Measurements from ENCODE around the gene ANO9.

The ANO9 gene

DNA sequence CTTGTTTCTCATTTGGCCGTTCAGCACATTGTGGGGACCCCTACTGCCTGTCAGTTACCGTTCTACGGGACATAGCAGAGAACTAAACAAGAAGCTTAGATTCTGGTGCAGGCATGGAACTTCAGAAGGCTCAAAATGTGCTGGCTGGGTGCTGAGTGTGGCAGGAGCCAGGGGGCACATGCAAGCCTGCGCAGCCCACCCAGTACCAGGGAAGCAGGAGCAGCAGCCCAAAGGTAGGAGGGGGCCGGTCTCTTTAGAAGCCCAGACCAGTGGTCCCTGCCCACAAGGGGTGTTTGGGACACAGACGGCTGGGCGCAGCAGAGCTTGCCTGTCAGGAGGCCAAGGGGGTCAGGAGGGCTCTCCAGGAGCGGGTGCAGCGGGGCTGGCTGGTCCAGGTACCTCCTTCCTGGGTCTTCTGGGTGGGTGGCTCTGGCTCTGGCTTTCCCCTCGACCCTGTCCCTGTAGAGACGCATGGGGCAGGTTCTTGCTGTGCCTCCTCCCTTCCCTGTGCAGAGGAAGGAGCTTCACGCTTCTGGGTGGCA is 10.5 kb upstream of the ANO9 start:
- Histone ChIP-seq H3K4me3 (ENCODE audit: low read depth, low read length, poor library complexity, severe bottlenecking) (no peak overlapping the region), H3K9me2 (ENCODE audit: low read depth, low read length) (no peaks in the 10 kb centered on the region), H3K27ac (ENCODE audit: low read depth, low read length, poor library complexity, severe bottlenecking) (no peak overlapping the region), H3K27me3 (ENCODE audit: insufficient read depth, low read length) (no peaks in the 10 kb centered on the region), H3F3A (ENCODE audit: insufficient read depth, low read length) (no peaks in the 10 kb centered on the region), H3K9me3 (ENCODE audit: low read length) (no peaks in the 10 kb centered on the region), H3K4me1 (ENCODE audit: insufficient read depth, low read length, severe bottlenecking) (peaks cover 34% of the 10 kb centered on the region), H3K9ac (ENCODE audit: low read length) (no peak overlapping the region), H3K79me2 (ENCODE audit: insufficient read depth, low read length) (no peaks in the 10 kb centered on the region), H4K20me1 (ENCODE audit: insufficient read depth, low read length) (no peaks in the 10 kb centered on the region), H3K36me3 (ENCODE audit: insufficient read depth, low read length) (peaks cover 8% of the 10 kb centered on the region), H3K4me2 (ENCODE audit: low read length) (no peak overlapping the region), H2AFZ (ENCODE audit: low read length) (no peak overlapping the region)
- TF ChIP-seq EZH2 (IDR thresholded peaks at IDR 0.05; ENCODE audit: borderline replicate concordance, low read length) (no peak), CTCF (IDR thresholded peaks at IDR 0.05; ENCODE audit: low read length) (no peak)

DNA sequence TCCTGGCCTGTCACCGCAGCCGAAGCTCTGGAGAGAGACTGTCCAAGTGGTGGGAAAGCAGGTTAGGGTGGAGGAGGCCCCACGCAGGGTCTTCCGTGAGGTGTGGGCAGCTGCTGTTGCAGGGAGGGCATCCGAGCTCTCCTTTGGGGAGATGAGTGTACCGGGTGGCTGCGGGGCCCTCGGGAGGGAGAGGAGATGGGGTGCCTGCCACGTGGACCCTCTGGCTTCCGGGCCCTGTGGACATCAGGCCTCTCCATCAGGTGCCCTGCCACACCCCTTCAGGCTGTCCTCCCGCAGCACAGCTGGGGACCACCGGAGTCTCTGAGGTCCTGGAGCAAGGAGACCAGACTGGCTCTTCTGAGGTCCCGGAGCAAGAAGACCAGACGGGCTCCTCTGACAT is 9.9 kb upstream of the ANO9 start:
- peak overlapping the region; percentile 77; the same call in 1 of the 2 replicates for H3K4me2 ChIP-seq (ENCODE audit: low read length)
- no peak overlapping the region for H3K9ac ChIP-seq (ENCODE audit: low read length)
- H4K20me1 ChIP-seq (ENCODE audit: insufficient read depth, low read length) = no peaks in the 10 kb centered on the region
- H2AFZ ChIP-seq (ENCODE audit: low read length) = no peak overlapping the region
- H3K36me3 ChIP-seq (ENCODE audit: insufficient read depth, low read length) = peaks cover 8% of the 10 kb centered on the region
- H3F3A ChIP-seq (ENCODE audit: insufficient read depth, low read length) = no peaks in the 10 kb centered on the region
- H3K4me3 ChIP-seq (ENCODE audit: low read depth, low read length, poor library complexity, severe bottlenecking) = no peak overlapping the region
- H3K9me2 ChIP-seq (ENCODE audit: low read depth, low read length) = no peaks in the 10 kb centered on the region
- no peaks in the 10 kb centered on the region for H3K79me2 ChIP-seq (ENCODE audit: insufficient read depth, low read length)
- H3K27ac ChIP-seq (ENCODE audit: low read depth, low read length, poor library complexity, severe bottlenecking) = no peak overlapping the region
- H3K9me3 ChIP-seq (ENCODE audit: low read length) = no peaks in the 10 kb centered on the region
- H3K4me1 ChIP-seq (ENCODE audit: insufficient read depth, low read length, severe bottlenecking) = peaks cover 29% of the 10 kb centered on the region
- TF ChIP-seq CTCF (IDR thresholded peaks at IDR 0.05; ENCODE audit: low read length) = no peak
- TF ChIP-seq EZH2 (IDR thresholded peaks at IDR 0.05; ENCODE audit: borderline replicate concordance, low read length) = no peak
- no peaks in the 10 kb centered on the region for H3K27me3 ChIP-seq (ENCODE audit: insufficient read depth, low read length)

DNA sequence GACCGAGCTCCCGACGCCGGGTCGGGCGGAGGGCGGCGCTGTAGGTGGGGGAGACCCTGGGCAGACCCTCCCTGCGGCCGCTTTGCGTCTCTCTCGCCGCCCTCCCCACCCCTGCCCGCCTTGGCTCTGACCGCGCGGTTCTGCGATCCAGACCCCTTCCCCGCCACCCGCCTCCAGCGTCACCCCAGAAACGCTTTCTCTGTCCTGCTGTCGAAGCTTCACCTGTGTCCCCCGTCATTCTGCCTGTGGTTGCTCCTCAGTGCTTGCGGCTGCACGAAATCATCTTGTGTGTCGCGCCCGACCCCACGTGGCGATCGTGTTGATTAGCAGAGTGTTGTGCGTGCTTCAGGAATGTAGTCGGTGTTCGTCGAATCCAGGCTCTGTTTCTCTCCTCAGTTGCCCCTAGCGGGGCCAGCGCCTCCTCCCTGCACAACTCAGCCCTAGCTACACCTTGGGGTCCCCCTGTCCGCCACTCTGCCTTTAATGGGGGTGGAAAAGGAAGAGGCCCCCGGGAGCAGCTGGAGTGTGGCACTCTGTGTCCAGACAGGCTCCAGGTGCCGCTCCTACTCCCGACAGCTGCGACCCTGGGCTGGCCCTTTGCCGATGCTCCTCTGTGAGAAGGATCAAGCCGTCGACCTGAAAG is 9.1 kb upstream of the ANO9 start:
- H3K4me3 ChIP-seq (ENCODE audit: low read depth, low read length, poor library complexity, severe bottlenecking) = peak overlapping the region; percentile 74
- peak overlapping the region; percentile 69 for H3K9ac ChIP-seq (ENCODE audit: low read length)
- H3K9me2 ChIP-seq (ENCODE audit: low read depth, low read length) = no peaks in the 10 kb centered on the region
- peak overlapping the region; percentile 77 for H3K4me2 ChIP-seq (ENCODE audit: low read length)
- no peak for TF ChIP-seq EZH2 (IDR thresholded peaks at IDR 0.05; ENCODE audit: borderline replicate concordance, low read length)
- peak; percentile 49 for TF ChIP-seq CTCF (IDR thresholded peaks at IDR 0.05; ENCODE audit: low read length)
- no peak overlapping the region for H2AFZ ChIP-seq (ENCODE audit: low read length)
- no peaks in the 10 kb centered on the region for H3K79me2 ChIP-seq (ENCODE audit: insufficient read depth, low read length)
- no peaks in the 10 kb centered on the region for H3F3A ChIP-seq (ENCODE audit: insufficient read depth, low read length)
- no peak overlapping the region for H3K27ac ChIP-seq (ENCODE audit: low read depth, low read length, poor library complexity, severe bottlenecking)
- no peaks in the 10 kb centered on the region for H4K20me1 ChIP-seq (ENCODE audit: insufficient read depth, low read length)
- H3K27me3 ChIP-seq (ENCODE audit: insufficient read depth, low read length) = no peaks in the 10 kb centered on the region
- no peaks in the 10 kb centered on the region for H3K9me3 ChIP-seq (ENCODE audit: low read length)
- peaks cover 24% of the 10 kb centered on the region for H3K4me1 ChIP-seq (ENCODE audit: insufficient read depth, low read length, severe bottlenecking)
- H3K36me3 ChIP-seq (ENCODE audit: insufficient read depth, low read length) = peaks cover 8% of the 10 kb centered on the region

Measured in OCI-LY1 (cell line).